Measurements from ENCODE around the gene PPP2R2B.

GRCh38 chr5:146541958-146542849 lies 336.4 kb downstream of the PPP2R2B start:
- TF ChIP-seq CTCF (conservative IDR thresholded peaks at IDR 0.05; ENCODE audit: low read depth, low read length) (peak; percentile 80), EZH2 (IDR thresholded peaks at IDR 0.05; ENCODE audit: borderline replicate concordance, low read depth, low read length, poor library complexity, severe bottlenecking) (no peak)
